ENCODE data around the gene COMMD4.
"Not testable (repeated sequence)": the region's sequence is repeated elsewhere in the genome, so short reads cannot be mapped to it uniquely, and the experiment has no call there.

COMMD4 gene

DNA sequence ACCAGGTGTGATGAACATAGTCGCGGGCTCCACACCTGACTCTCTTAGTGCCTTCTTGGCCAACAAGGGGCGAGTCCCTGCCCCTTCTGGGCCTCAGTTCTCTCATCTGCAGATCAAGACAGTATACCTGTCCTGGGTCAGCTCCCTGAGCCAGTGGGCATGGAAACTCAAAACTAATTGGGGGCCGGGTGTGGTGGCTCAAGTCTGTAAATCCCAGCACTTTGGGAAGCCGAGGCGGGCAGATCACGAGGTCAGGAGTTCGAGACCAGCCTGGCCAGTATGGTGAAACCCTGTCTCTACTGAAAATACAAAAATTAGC lies 13.4 kb downstream of the COMMD4 start:
- not testable (repeated sequence) for H3K4ac ChIP-seq (ENCODE audit: low read depth in 1 of 2, low read length in 2 of 2); H3K9ac ChIP-seq (ENCODE audit: low read length); H2BK12ac ChIP-seq (ENCODE audit: low read length in 2 of 2); H3K79me1 ChIP-seq (replicated peaks; ENCODE audit: low read length, poor library complexity, severe bottlenecking); H4K8ac ChIP-seq (ENCODE audit: low read length); DNase-seq; H3K27ac ChIP-seq (ENCODE audit: low read length, poor library complexity, severe bottlenecking); H3K4me3 ChIP-seq (ENCODE audit: insufficient read depth in 1 of 2, low read depth in 1 of 2, low read length in 2 of 2); H2BK15ac ChIP-seq (ENCODE audit: low read depth, poor library complexity, severe bottlenecking); H2BK5ac ChIP-seq (ENCODE audit: low read depth, low read length, poor library complexity, severe bottlenecking); H4K91ac ChIP-seq (ENCODE audit: low read length); H3K18ac ChIP-seq (ENCODE audit: low read depth in 1 of 2, low read length in 2 of 2); H3K4me2 ChIP-seq (ENCODE audit: low read length, poor library complexity, severe bottlenecking); H3K23ac ChIP-seq (ENCODE audit: low read length in 2 of 2); H2AFZ ChIP-seq (ENCODE audit: low read depth, low read length); H2AK5ac ChIP-seq (ENCODE audit: low read length, severe bottlenecking); H3K14ac ChIP-seq (ENCODE audit: low read length in 2 of 2); H2BK120ac ChIP-seq (ENCODE audit: low read depth, low read length); H3K9me3 ChIP-seq (ENCODE audit: control insufficient read depth, low read length)
- peaks cover 20% of the 10 kb centered on the region for H3K4me1 ChIP-seq (ENCODE audit: control insufficient read depth, insufficient read depth, low read depth, low read length)
- peaks cover 8 to 11% of the 10 kb centered on the region in 2 experiments for H3K27me3 ChIP-seq (ENCODE audit: control insufficient read depth in 1 of 2, insufficient read depth in 1 of 2, low read length in 2 of 2)
- 86% methylated on average over 8 of the region's 8 CpGs for WGBS
- H3K36me3 ChIP-seq (ENCODE audit: control insufficient read depth in 1 of 2, insufficient read depth in 2 of 2, low read depth in 1 of 2, low read length in 2 of 2): peaks cover 0 to 21% of the 10 kb centered on the region in 2 experiments

- Histone ChIP-seq H2AFZ (ENCODE audit: low read depth, low read length) (no peak overlapping the region), H2BK15ac (ENCODE audit: low read depth, poor library complexity, severe bottlenecking) (no peak overlapping the region), H3K9me3 (ENCODE audit: control insufficient read depth, low read length) (no peaks in the 10 kb centered on the region), H3K4me3 (ENCODE audit: insufficient read depth in 1 of 2, low read depth in 1 of 2, low read length in 2 of 2) (no peak overlapping the region), H3K36me3 (ENCODE audit: control insufficient read depth in 1 of 2, insufficient read depth in 2 of 2, low read depth in 1 of 2, low read length in 2 of 2) (peaks cover 6 to 27% of the 10 kb centered on the region in 2 experiments), H3K27me3 (ENCODE audit: control insufficient read depth in 1 of 2, insufficient read depth in 1 of 2, low read length in 2 of 2) (peaks cover 8 to 11% of the 10 kb centered on the region in 2 experiments), H3K4ac (ENCODE audit: low read depth in 1 of 2, low read length in 2 of 2) (no peak overlapping the region), H3K14ac (ENCODE audit: low read length in 2 of 2) (no peak overlapping the region), H3K18ac (ENCODE audit: low read depth in 1 of 2, low read length in 2 of 2) (no peak overlapping the region), H2AK5ac (ENCODE audit: low read length, severe bottlenecking) (no peak overlapping the region), H4K91ac (ENCODE audit: low read length) (no peak overlapping the region), H3K79me1 (replicated peaks; ENCODE audit: low read length, poor library complexity, severe bottlenecking) (peaks cover 5% of the 10 kb centered on the region), H3K4me1 (ENCODE audit: control insufficient read depth, insufficient read depth, low read depth, low read length) (peaks cover 20% of the 10 kb centered on the region), H2BK120ac (ENCODE audit: low read depth, low read length) (no peak overlapping the region), H2BK12ac (ENCODE audit: low read length in 2 of 2) (no peak overlapping the region), H3K4me2 (ENCODE audit: low read length, poor library complexity, severe bottlenecking) (no peak overlapping the region), H3K23ac (ENCODE audit: low read length in 2 of 2) (no peak overlapping the region), H2BK5ac (ENCODE audit: low read depth, low read length, poor library complexity, severe bottlenecking) (no peak overlapping the region), H3K9ac (ENCODE audit: low read length) (no peak overlapping the region), H3K27ac (ENCODE audit: low read length, poor library complexity, severe bottlenecking) (no peak overlapping the region), H4K8ac (ENCODE audit: low read length) (no peak overlapping the region)
- DNase-seq: no peak
- 92% methylated on average over 9 of the region's 9 CpGs for WGBS
Observed at GRCh38 chr15:75349851-75350588, 14.2 kb downstream of the COMMD4 start.

- Histone ChIP-seq H3K23ac (ENCODE audit: low read length in 2 of 2) (no peak overlapping the region), H3K9me3 (ENCODE audit: control insufficient read depth, low read length) (no peaks in the 10 kb centered on the region), H2BK5ac (ENCODE audit: low read depth, low read length, poor library complexity, severe bottlenecking) (no peak overlapping the region), H2BK15ac (ENCODE audit: low read depth, poor library complexity, severe bottlenecking) (no peak overlapping the region), H3K27ac (ENCODE audit: low read length, poor library complexity, severe bottlenecking) (no peak overlapping the region), H3K18ac (ENCODE audit: low read depth in 1 of 2, low read length in 2 of 2) (no peak overlapping the region), H3K9ac (ENCODE audit: low read length) (no peak overlapping the region), H2AFZ (ENCODE audit: low read depth, low read length) (no peak overlapping the region), H3K4me2 (ENCODE audit: low read length, poor library complexity, severe bottlenecking) (no peak overlapping the region), H3K4me1 (ENCODE audit: control insufficient read depth, insufficient read depth, low read depth, low read length) (peaks cover 20% of the 10 kb centered on the region), H3K79me1 (replicated peaks; ENCODE audit: low read length, poor library complexity, severe bottlenecking) (peaks cover 5% of the 10 kb centered on the region), H3K14ac (ENCODE audit: low read length in 2 of 2) (no peak overlapping the region), H4K8ac (ENCODE audit: low read length) (no peak overlapping the region), H2BK120ac (ENCODE audit: low read depth, low read length) (no peak overlapping the region), H2AK5ac (ENCODE audit: low read length, severe bottlenecking) (no peak overlapping the region), H3K4me3 (ENCODE audit: insufficient read depth in 1 of 2, low read depth in 1 of 2, low read length in 2 of 2) (no peak overlapping the region), H4K91ac (ENCODE audit: low read length) (no peak overlapping the region), H3K36me3 (ENCODE audit: control insufficient read depth in 1 of 2, insufficient read depth in 2 of 2, low read depth in 1 of 2, low read length in 2 of 2) (peaks cover 11 to 34% of the 10 kb centered on the region in 2 experiments), H3K27me3 (ENCODE audit: control insufficient read depth in 1 of 2, insufficient read depth in 1 of 2, low read length in 2 of 2) (peaks cover 8 to 11% of the 10 kb centered on the region in 2 experiments), H3K4ac (ENCODE audit: low read depth in 1 of 2, low read length in 2 of 2) (no peak overlapping the region), H2BK12ac (ENCODE audit: low read length in 2 of 2) (no peak overlapping the region)
- no peak for DNase-seq
- WGBS: 79% methylated on average over 5 of the region's 7 CpGs
Observed at GRCh38 chr15:75350601-75351361, 14.9 kb downstream of the COMMD4 start.

Data from mesenchymal stem cell (in vitro differentiated cells and primary cell).